Neural progenitor cell (in vitro differentiated cells): Measurements from ENCODE around the gene SMARCA4.

Experiments used
- EZH2 ChIP-seq: fragments of 200-600 bp; sonication (generic); IDR thresholded peaks from 2 replicates; pipeline ENCODE4 v1.6.1; 2017; ENCODE audit warnings: antibody characterized with exemption, mild to moderate bottlenecking, moderate library complexity
- TF ChIP-seq, protein P1 (sequence below): fragments of 200-600 bp; sonication (generic); IDR thresholded peaks from 2 replicates; pipeline ENCODE4 v1.5.1; 2017; ENCODE audit warnings: antibody characterized with exemption, mild to moderate bottlenecking

DNA sequence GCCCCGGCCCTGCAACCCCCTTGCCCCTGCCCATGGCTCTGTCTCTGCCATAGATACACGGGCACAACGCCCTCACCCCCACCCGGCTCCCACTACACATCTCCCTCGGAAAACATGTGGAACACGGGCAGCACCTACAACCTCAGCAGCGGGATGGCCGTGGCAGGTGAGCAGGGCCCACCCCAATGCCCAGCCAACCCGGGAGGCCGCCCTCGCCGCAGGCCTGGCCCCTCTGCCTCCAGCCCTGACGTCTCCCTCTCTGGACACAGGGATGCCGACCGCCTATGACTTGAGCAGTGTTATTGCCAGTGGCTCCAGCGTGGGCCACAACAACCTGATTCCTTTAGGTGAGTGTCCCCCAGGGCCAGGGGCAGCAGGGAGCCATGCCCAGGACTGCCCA lies 40.0 kb upstream of the SMARCA4 start:
- no peak for TF ChIP-seq EZH2
- TF ChIP-seq, protein P1, sequence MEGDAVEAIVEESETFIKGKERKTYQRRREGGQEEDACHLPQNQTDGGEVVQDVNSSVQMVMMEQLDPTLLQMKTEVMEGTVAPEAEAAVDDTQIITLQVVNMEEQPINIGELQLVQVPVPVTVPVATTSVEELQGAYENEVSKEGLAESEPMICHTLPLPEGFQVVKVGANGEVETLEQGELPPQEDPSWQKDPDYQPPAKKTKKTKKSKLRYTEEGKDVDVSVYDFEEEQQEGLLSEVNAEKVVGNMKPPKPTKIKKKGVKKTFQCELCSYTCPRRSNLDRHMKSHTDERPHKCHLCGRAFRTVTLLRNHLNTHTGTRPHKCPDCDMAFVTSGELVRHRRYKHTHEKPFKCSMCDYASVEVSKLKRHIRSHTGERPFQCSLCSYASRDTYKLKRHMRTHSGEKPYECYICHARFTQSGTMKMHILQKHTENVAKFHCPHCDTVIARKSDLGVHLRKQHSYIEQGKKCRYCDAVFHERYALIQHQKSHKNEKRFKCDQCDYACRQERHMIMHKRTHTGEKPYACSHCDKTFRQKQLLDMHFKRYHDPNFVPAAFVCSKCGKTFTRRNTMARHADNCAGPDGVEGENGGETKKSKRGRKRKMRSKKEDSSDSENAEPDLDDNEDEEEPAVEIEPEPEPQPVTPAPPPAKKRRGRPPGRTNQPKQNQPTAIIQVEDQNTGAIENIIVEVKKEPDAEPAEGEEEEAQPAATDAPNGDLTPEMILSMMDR: no peak
